HAP-1 (cell line): ENCODE results near the gene ZNF263.

Experiments
- DNase-seq, 2 experiments: peaks; one replicate each; pipeline ENCODE4 v3.0.0-alpha.2; 2016 to 2020; ENCODE audit warnings: low spot score in 2 of 2
- H3K27me3 ChIP-seq: fragments of 250-450 bp; sonication (Bioruptor Pico); 2 replicates; pipeline ENCODE4 v1.5.1; 2020; ENCODE audit warnings: low read depth, mild to moderate bottlenecking, moderate library complexity
- H3K36me3 ChIP-seq: fragments of 250-450 bp; sonication (Bioruptor Pico); replicated peaks from 2 replicates; pipeline ENCODE4 v1.5.1; 2020; ENCODE audit warnings: mild to moderate bottlenecking
- H3K4me1 ChIP-seq: fragments of 250-450 bp; sonication (Bioruptor Pico); 2 replicates; pipeline ENCODE4 v1.5.1; 2020; ENCODE audit warnings: mild to moderate bottlenecking
- H3K4me3 ChIP-seq: fragments of 250-450 bp; sonication (Bioruptor Pico); 2 replicates; pipeline ENCODE4 v1.5.1; 2020; ENCODE audit warnings: mild to moderate bottlenecking, moderate library complexity
- H3K9me3 ChIP-seq: fragments of 250-450 bp; sonication (Bioruptor Pico); 2 replicates; pipeline ENCODE4 v1.5.1; 2020; ENCODE audit warnings: mild to moderate bottlenecking, moderate library complexity
- in situ Hi-C: fragments of 300-500 bp; cut with MboI; formaldehyde crosslinking; loops from 3 replicates; pipeline ENCODE4 v1.14.3; 2020; ENCODE audit warnings: low sequenced_read_pairs, inconsistent platforms, mixed read lengths

ZNF263 gene

GRCh38 chr16:3317315-3317999 is 34.2 kb downstream of the ZNF263 start:
- no peak overlapping the region for H3K4me3 ChIP-seq
- DNase-seq, result no peak
- H3K27me3 ChIP-seq, result no peaks in the 10 kb centered on the region
- H3K36me3 ChIP-seq, result peaks cover 20% of the 10 kb centered on the region
- H3K4me1 ChIP-seq, result no peaks in the 10 kb centered on the region
- in situ Hi-C loops, result no loop called here
- H3K9me3 ChIP-seq, result peaks cover 25% of the 10 kb centered on the region

- no peaks in the 10 kb centered on the region; the same call in 1 of the 2 replicates for H3K27me3 ChIP-seq
- no peak overlapping the region for H3K4me3 ChIP-seq
- peaks cover 23% of the 10 kb centered on the region for H3K9me3 ChIP-seq
- H3K4me1 ChIP-seq, result no peaks in the 10 kb centered on the region
- DNase-seq, result no peak
- in situ Hi-C loops, result no loop called here
- peaks cover 13% of the 10 kb centered on the region for H3K36me3 ChIP-seq
These were observed 38.5 kb downstream of the ZNF263 start for GRCh38 chr16:3321816-3322215.

DNA sequence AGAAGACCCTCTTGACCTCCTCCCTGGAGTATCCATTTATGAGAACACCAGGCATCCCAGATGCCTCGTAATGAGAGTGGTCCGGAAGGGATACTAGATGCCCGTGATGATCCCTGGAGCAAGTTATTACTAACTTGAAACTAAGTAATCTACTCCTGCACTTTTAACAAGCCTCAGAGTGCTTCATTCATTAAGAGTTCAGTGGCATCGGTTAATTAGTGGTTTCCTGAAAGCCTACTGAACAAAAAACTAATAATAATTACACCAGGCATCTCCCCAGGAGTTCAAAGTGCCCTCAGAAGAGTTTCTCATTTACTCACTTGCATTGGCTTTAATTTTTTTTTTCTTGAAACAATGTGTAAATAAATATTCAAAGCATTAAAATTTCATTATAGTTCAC is 44.2 kb downstream of the ZNF263 start:
- DNase-seq, result no peak
- no peak overlapping the region for H3K4me3 ChIP-seq
- H3K27me3 ChIP-seq, result peaks cover 2% of the 10 kb centered on the region; the same call in 1 of the 2 replicates
- H3K9me3 ChIP-seq, result no peaks in the 10 kb centered on the region
- no peaks in the 10 kb centered on the region for H3K4me1 ChIP-seq
- no peaks in the 10 kb centered on the region for H3K36me3 ChIP-seq
- in situ Hi-C loops, result no loop called here

- Histone ChIP-seq H3K4me3 (no peak overlapping the region), H3K9me3 (no peaks in the 10 kb centered on the region), H3K4me1 (no peaks in the 10 kb centered on the region), H3K36me3 (no peaks in the 10 kb centered on the region), H3K27me3 (peaks cover 2% of the 10 kb centered on the region; the same call in 1 of the 2 replicates)
- in situ Hi-C loops, result no loop called here
- no peak for DNase-seq
These were observed 44.8 kb downstream of the ZNF263 start for GRCh38 chr16:3328104-3328503.

- in situ Hi-C loops, result no loop called here
- Histone ChIP-seq H3K36me3 (no peaks in the 10 kb centered on the region), H3K4me3 (no peak overlapping the region), H3K9me3 (no peaks in the 10 kb centered on the region), H3K27me3 (peaks cover 2% of the 10 kb centered on the region; the same call in 1 of the 2 replicates), H3K4me1 (no peaks in the 10 kb centered on the region)
- DNase-seq, result no peak
These were observed 45.4 kb downstream of the ZNF263 start for GRCh38 chr16:3328643-3329042.
